Renal cortex interstitium (tissue), 11 donors: ENCODE measurements around the gene PGM3. TPM values are rescaled to one million over a fixed set of nuclear protein-coding genes. Genes with fewer than 3 reads are reported as not detected.

ENCODE experiments used
- DNase-seq, 11 donors: peaks; one replicate each; pipeline ENCODE4 v3.0.0-alpha.2; 2013; ENCODE audit warnings: low read depth in 9 of 11, low spot score in 4 of 11; ENCODE audit errors: extremely low read depth in 1 of 11
- polyA plus RNA-seq, 3 donors: library from polyadenylated mRNA; unstranded; fragments of 120-200 nt; gene quantifications; one replicate each; pipeline ENCODE4 v1.2.1, GENCODE V29; 2013; ENCODE audit not compliant: insufficient read length in 3 of 3

Gene PGM3
- polyA plus RNA-seq, 3 donors = 41.1 to 52.6 (median 46.8) TPM

- DNase-seq = no peak
Observed at GRCh38 chr6:83138758-83139157, 54.3 kb downstream of the PGM3 start.

- DNase-seq = no peak
Observed at GRCh38 chr6:83138118-83138722, 54.8 kb downstream of the PGM3 start.

GRCh38 chr6:83132121-83132520 lies 60.9 kb downstream of the PGM3 start:
- no peak for DNase-seq

- DNase-seq = no peak
Observed at GRCh38 chr6:83127976-83128375, 65.1 kb downstream of the PGM3 start.

GRCh38 chr6:83127258-83127657 lies 65.8 kb downstream of the PGM3 start:
- DNase-seq = no peak

GRCh38 chr6:83126807-83127206 lies 66.3 kb downstream of the PGM3 start:
- no peak for DNase-seq

GRCh38 chr6:83126223-83126622 lies 66.8 kb downstream of the PGM3 start:
- DNase-seq = no peak

GRCh38 chr6:83125425-83125824 lies 67.6 kb downstream of the PGM3 start:
- no peak for DNase-seq

- DNase-seq = no peak
Observed at GRCh38 chr6:83124553-83124952, 68.5 kb downstream of the PGM3 start.

- no peak for DNase-seq
Observed at GRCh38 chr6:83119742-83120300, 73.2 kb downstream of the PGM3 start.

GRCh38 chr6:83117802-83118201 lies 75.3 kb downstream of the PGM3 start:
- no peak for DNase-seq

Other genes with a start within 250 kb of the PGM3 start
- 1 to 10 TPM; 8.1 to 9.2 (median 8.3) TPM for gene UBE3D, start 127.4 kb downstream of the PGM3 start, polyA plus RNA-seq
- gene DOP1A, start 125.6 kb downstream of the PGM3 start, polyA plus RNA-seq = 10 to 100 TPM; 28.3 to 41.4 (median 38.4) TPM
- gene RWDD2A, start 92 bp upstream of the PGM3 start, polyA plus RNA-seq = 1 to 10 TPM; 6.5 to 8.3 (median 7.3) TPM
- gene ME1, start 237.8 kb upstream of the PGM3 start, polyA plus RNA-seq = 1 to 10 TPM; 1.8 to 2.7 (median 2.1) TPM